HCT116 (cell line): ENCODE data around the gene ZBBX.

Experiments
- CEBPB ChIP-seq: IDR thresholded peaks from 2 replicates; pipeline ENCODE4 v1.6.1; 2012; ENCODE audit warnings: low read depth
- CTCF ChIP-seq, 3 experiments: fragments of 200-600 bp in 1 of 3; sonication (generic) in 1 of 3; IDR thresholded peaks in 2 of 3; conservative IDR thresholded peaks in 1 of 3; 2 replicates each; pipeline ENCODE4 v1.5.1; 2012 to 2017; ENCODE audit warnings: low read depth in 2 of 3, low read length in 2 of 3, antibody characterized with exemption in 1 of 3, borderline replicate concordance in 1 of 3, control low read depth in 1 of 3, mild to moderate bottlenecking in 1 of 3, mixed read lengths in 1 of 3, mixed run types in 1 of 3, moderate library complexity in 1 of 3; ENCODE audit not compliant: insufficient read depth in 1 of 3
- EZH2phosphoT487 ChIP-seq: fragments of 200-600 bp; IDR thresholded peaks from 2 replicates; pipeline ENCODE4 v1.6.1; 2018; ENCODE audit warnings: antibody characterized with exemption, borderline replicate concordance
- POLR2A ChIP-seq: IDR thresholded peaks from 2 replicates; pipeline ENCODE4 v1.7.0; 2011; ENCODE audit warnings: borderline replicate concordance; ENCODE audit not compliant: insufficient read depth, insufficient read length; ENCODE audit errors: extremely low read depth
- POLR2AphosphoS5 ChIP-seq: IDR thresholded peaks from 2 replicates; pipeline ENCODE4 v1.6.1; 2011; ENCODE audit warnings: mild to moderate bottlenecking, low read depth, low read length, moderate library complexity
- SP1 ChIP-seq: IDR thresholded peaks from 2 replicates; pipeline ENCODE4 v1.6.1; 2012; ENCODE audit warnings: low read depth
- YY1 ChIP-seq: IDR thresholded peaks from 2 replicates; pipeline ENCODE4 v1.6.1; 2011; ENCODE audit warnings: low read length, low read depth, moderate library complexity, mild to moderate bottlenecking; ENCODE audit not compliant: insufficient replicate concordance; ENCODE audit errors: extremely low read depth

GRCh38 chr3:167396075-167396474 lies 16.0 kb upstream of the ZBBX start:
- TF ChIP-seq CTCF (IDR thresholded peaks at IDR 0.05 in 2 of 3, conservative IDR thresholded peaks at IDR 0.05 in 1 of 3; ENCODE audit: borderline replicate concordance in 1 of 3, insufficient read depth in 1 of 3, low read depth in 2 of 3, low read length in 2 of 3) (no peak), SP1 (no peak), POLR2A (no peak), YY1 (no peak), EZH2phosphoT487 (no peak), POLR2AphosphoS5 (no peak), CEBPB (no peak)
